Astrocyte of the cerebellum (primary cell): ENCODE data around the gene SULT1C3.

Experiments
- DNase-seq: peaks from one replicate; pipeline ENCODE4 v3.0.0-alpha.2; 2011; ENCODE audit warnings: low read depth
- H3K4me3 ChIP-seq: 2 replicates; pipeline ENCODE4 v1.5.1; 2011; ENCODE audit warnings: mild to moderate bottlenecking, low read depth, low read length, moderate library complexity
- in situ Hi-C: cut with HindIII; loops from 2 replicates; pipeline ENCODE4 v1.10.0; 2017; ENCODE audit warnings: low sequenced_read_pairs
- TF ChIP-seq, protein P1 (sequence below): IDR thresholded peaks from 2 replicates; pipeline ENCODE4 v1.5.1; 2012; ENCODE audit warnings: low read length, low read depth, moderate library complexity, mild to moderate bottlenecking; ENCODE audit errors: missing control alignments

SULT1C3 gene

DNA sequence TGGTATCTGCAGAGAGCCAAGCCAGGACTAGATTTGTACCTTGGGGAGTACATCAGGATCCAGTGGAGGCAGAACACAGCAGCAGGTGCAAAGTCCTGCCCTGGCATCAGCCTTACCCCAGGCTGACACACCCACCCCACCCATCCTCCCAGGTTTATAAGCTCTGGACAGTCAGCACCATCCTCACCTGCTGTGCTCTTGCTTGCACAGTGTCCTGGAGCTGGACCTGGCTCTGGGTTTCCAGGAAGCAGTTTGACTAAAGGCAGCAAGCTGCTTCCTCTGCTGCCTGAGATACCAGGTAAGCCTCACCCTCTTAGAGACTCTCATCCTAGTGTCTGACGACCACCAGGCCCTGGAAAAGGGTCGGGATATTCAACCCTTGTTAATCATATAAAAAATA, at the start of gene SULT1C3:
Gene SULT1C3 (plus strand): TSS at position 183 of the 400 bp plus-strand sequence. CDS start 7,227 bp downstream, outside the sequence.
- TF ChIP-seq, protein P1, sequence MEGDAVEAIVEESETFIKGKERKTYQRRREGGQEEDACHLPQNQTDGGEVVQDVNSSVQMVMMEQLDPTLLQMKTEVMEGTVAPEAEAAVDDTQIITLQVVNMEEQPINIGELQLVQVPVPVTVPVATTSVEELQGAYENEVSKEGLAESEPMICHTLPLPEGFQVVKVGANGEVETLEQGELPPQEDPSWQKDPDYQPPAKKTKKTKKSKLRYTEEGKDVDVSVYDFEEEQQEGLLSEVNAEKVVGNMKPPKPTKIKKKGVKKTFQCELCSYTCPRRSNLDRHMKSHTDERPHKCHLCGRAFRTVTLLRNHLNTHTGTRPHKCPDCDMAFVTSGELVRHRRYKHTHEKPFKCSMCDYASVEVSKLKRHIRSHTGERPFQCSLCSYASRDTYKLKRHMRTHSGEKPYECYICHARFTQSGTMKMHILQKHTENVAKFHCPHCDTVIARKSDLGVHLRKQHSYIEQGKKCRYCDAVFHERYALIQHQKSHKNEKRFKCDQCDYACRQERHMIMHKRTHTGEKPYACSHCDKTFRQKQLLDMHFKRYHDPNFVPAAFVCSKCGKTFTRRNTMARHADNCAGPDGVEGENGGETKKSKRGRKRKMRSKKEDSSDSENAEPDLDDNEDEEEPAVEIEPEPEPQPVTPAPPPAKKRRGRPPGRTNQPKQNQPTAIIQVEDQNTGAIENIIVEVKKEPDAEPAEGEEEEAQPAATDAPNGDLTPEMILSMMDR, result no peak
- no peak for DNase-seq
- in situ Hi-C loops, result no loop called here
- no peak within 1 kb of the TSS for H3K4me3 ChIP-seq

DNA sequence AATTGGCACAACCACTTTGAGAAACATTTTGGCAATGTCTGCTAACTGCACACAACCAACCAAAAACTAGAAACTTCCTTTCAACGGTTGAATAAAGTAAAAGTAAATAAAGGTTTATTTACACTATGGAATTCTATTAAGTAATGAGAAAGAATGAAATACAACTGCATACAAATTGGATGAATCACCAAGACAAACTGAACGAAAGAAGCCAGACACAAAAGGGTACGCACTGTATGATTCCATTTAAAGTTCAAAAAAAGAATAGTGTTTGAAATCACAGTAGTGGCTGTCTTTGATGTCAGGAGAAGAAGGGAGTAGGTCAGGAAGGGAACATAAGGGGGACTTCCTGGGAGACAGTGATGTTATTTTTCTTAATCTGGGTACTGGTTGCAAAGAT, 46.5 kb upstream of the SULT1C3 start:
- DNase-seq, result no peak
- TF ChIP-seq, protein P1, result no peak
- no peak overlapping the region for H3K4me3 ChIP-seq
- in situ Hi-C loops, result no loop called here

DNA sequence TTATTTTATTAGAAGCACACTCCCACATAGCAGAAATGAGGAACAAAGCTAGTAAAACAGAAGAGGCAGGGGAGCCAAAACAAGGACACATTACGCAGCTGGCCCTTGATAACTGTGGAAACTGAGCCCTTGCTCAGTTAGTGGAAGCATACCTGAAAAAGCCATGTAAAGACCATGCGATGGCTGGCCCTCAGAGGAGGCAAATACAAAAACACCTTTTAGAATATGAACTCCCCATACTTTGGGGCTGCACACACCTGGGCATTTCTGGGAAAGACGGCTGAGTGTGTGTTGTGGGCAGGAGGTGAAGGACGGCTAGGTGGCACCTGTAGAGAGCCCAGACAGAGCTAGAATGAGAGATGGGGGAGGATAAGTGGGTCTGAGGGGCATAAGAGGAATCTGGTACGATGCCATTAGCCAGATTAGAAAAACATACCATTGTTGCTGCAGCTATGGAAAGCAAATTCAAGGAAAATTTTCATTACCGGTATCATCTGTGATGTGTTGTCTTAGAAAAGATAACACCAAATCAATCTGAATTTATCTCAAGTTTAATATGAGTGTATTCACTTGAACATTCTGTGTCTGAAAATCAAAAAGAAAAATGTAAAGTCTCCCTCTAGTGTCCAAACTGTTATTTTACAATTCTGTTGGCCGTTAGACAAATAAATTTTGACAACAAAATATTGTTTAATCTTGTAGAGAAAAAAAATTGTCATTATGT, 45.2 kb upstream of the SULT1C3 start:
- no peak overlapping the region for H3K4me3 ChIP-seq
- TF ChIP-seq, protein P1, result peak; percentile 13
- in situ Hi-C loops, result no loop called here
- no peak for DNase-seq

DNA sequence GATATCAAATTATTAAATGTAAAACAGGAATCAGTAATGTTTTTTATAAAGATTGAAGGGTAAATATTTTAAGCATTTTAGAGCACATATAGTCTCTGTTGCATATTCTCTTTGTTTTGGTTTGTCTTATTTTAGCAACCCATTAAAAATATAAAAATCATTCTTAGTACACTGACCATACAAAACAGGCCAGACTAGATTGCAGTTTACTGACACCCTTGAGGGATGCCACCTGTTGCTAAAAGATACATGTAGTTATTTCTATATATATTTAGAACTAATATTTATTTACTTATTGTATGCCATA, 44.7 kb upstream of the SULT1C3 start:
- in situ Hi-C loops, result no loop called here
- H3K4me3 ChIP-seq, result no peak overlapping the region
- DNase-seq, result no peak
- TF ChIP-seq, protein P1, result no peak

DNA sequence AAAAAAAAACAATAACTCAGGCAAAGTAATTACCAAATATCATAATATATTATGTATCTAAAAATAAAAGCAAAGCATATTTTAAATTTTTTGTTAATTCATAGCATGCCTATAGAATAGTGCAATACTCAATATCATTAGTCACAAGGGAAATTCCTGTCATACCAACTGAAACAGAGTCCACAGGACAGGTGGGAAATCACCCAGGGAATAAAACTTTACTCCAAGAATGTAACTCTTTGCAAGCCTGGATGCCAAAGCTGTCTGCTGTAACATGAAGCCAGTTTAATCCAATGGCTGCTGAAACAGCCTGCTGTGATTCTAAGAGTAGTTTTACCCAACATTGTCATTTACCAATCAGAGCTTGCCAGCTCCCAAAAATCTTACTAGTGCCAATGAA, 40.0 kb upstream of the SULT1C3 start:
- no peak overlapping the region for H3K4me3 ChIP-seq
- no peak for DNase-seq
- in situ Hi-C loops, result no loop called here
- TF ChIP-seq, protein P1, result no peak

DNA sequence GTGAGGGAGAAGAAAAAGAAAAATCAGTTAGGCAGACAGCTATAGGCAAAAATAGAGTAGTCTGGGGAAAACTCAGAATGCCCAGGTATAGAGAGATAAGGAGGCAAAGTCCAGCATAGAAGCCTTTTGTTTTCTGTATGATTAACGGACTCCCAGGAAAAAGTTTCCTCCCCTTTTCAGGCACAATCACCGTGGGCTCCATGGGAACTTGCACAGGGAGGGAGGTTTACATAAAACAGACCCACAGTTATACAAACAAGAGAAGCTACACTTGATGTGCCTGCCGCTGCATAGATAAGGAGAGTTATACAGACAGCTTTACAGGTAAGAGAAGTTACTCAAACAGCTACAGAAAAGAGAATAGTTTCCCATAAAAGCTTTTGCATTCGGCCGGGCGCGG, 39.2 kb upstream of the SULT1C3 start:
- in situ Hi-C loops, result no loop called here

More for the DNA sequence above, 39.2 kb upstream of the SULT1C3 start:
- no peak for DNase-seq
- H3K4me3 ChIP-seq, result no peak overlapping the region
- TF ChIP-seq, protein P1, result no peak
